Endothelial cell of umbilical vein (primary cell): ENCODE results near the gene CNOT6. TPM values are rescaled to one million over a fixed set of nuclear protein-coding genes. Genes with fewer than 3 reads are reported as not detected.
A peak's percentile ranks its signal among the peaks of the same experiment; 100 is the strongest.

Source experiments
- BruUV-seq: library from RNA; stranded (reverse); fragments of 400-500 nt; replicated peaks from 2 replicates; lab custom pipeline; 2021; lab: Mats Ljungman, UMichigan
- CTCF ChIA-PET: fragments of 300-600, 350-600 bp; sonication (Branson Sonifier 250); formaldehyde crosslinking; loops from one replicate; lab custom pipeline; 2021; ENCODE audit warnings: antibody characterized with exemption, inconsistent platforms; lab: Charles Lee
- POLR2A ChIA-PET: fragments of 300-600, 350-600 bp; sonication (Branson Sonifier 250); formaldehyde crosslinking; loops from one replicate; lab custom pipeline; 2021; ENCODE audit warnings: antibody characterized with exemption, inconsistent platforms; lab: Charles Lee
- DNase-seq: peaks from one replicate; pipeline ENCODE4 v3.0.0-alpha.2; 2011; ENCODE audit warnings: low read depth, low spot score
- FAIRE-seq: peaks from 2 replicates; lab custom pipeline; 2011; peaks lifted over from hg19 to GRCh38; lab: Jason Lieb, UNC
- H2AFZ ChIP-seq: 2 replicates; pipeline ENCODE4 v1.6.0; 2012; ENCODE audit warnings: low read depth, low read length, control low read depth, inconsistent platforms
- H3K27ac ChIP-seq: 2 replicates; pipeline ENCODE4 v1.5.1; 2011; ENCODE audit warnings: low read depth, mild to moderate bottlenecking, control low read depth, low read length, moderate library complexity; ENCODE audit not compliant: insufficient read depth
- H3K27me3 ChIP-seq, 2 experiments: 2 replicates each; pipeline versions ENCODE4 v1.6.0 to v1.6.1; 2011; ENCODE audit warnings: low read length in 2 of 2, mixed read lengths in 1 of 2; ENCODE audit not compliant: control insufficient read depth in 2 of 2, insufficient read depth in 2 of 2
- H3K36me3 ChIP-seq, 2 experiments: 2 replicates in 1 of 2; 3 replicates in 1 of 2; pipeline ENCODE4 v1.5.1; 2011; ENCODE audit warnings: low read length in 2 of 2, mild to moderate bottlenecking in 1 of 2, moderate library complexity in 1 of 2; ENCODE audit not compliant: control insufficient read depth in 2 of 2, insufficient read depth in 2 of 2; ENCODE audit errors: extremely low read depth in 1 of 2
- H3K4me1 ChIP-seq: 3 replicates; pipeline ENCODE4 v1.5.1; 2011; ENCODE audit warnings: mild to moderate bottlenecking, low read length; ENCODE audit not compliant: control insufficient read depth, insufficient read depth; ENCODE audit errors: extremely low read depth
- H3K4me2 ChIP-seq: 2 replicates; pipeline ENCODE4 v1.6.1; 2011; ENCODE audit warnings: low read length, control low read depth, mixed read lengths; ENCODE audit not compliant: insufficient read depth
- H3K4me3 ChIP-seq, 3 experiments: fragments of 200-600 bp in 1 of 3; sonication (generic), shearing (Covaris generic) in 1 of 3; replicated peaks in 1 of 3; 2 replicates each; pipeline ENCODE4 v1.5.1; 2011 to 2016; ENCODE audit warnings: control low read depth in 3 of 3, low read length in 3 of 3, mild to moderate bottlenecking in 2 of 3, inconsistent platforms in 1 of 3, low read depth in 1 of 3, moderate library complexity in 1 of 3; ENCODE audit not compliant: insufficient read depth in 1 of 3
- H3K79me2 ChIP-seq: 2 replicates; pipeline ENCODE4 v1.6.0; 2012; ENCODE audit warnings: low read length, inconsistent platforms; ENCODE audit not compliant: control insufficient read depth, insufficient read depth
- H3K9ac ChIP-seq: replicated peaks from 2 replicates; pipeline ENCODE3; 2011; ENCODE audit warnings: low read length, control low read depth; ENCODE audit not compliant: insufficient read depth; ENCODE audit errors: extremely low read depth
- H3K9me1 ChIP-seq: replicated peaks from 3 replicates; pipeline ENCODE4 v1.6.0; 2011; ENCODE audit warnings: mild to moderate bottlenecking, low read length; ENCODE audit not compliant: control insufficient read depth, insufficient read depth; ENCODE audit errors: extremely low read depth
- H3K9me3 ChIP-seq: replicated peaks from 2 replicates; pipeline ENCODE4 v1.5.1; 2012; ENCODE audit warnings: low read length, inconsistent platforms; ENCODE audit not compliant: control insufficient read depth, insufficient read depth
- H4K20me1 ChIP-seq: replicated peaks from 2 replicates; pipeline ENCODE3; 2011; ENCODE audit warnings: mild to moderate bottlenecking, low read length; ENCODE audit not compliant: control insufficient read depth, insufficient read depth; ENCODE audit errors: extremely low read depth
- CTCF ChIP-seq, 2 donors: IDR thresholded peaks; 1 replicate in 1 of 2; 2 replicates in 1 of 2; pipeline ENCODE4 v1.5.1; 2011; ENCODE audit warnings: low read length in 2 of 2, mild to moderate bottlenecking in 2 of 2, moderate library complexity in 2 of 2, control low read depth in 1 of 2, inconsistent platforms in 1 of 2, low read depth in 1 of 2; ENCODE audit not compliant: insufficient read depth in 1 of 2; ENCODE audit errors: extremely low read depth in 1 of 2
- EZH2 ChIP-seq: IDR thresholded peaks from 2 replicates; pipeline ENCODE4 v1.6.1; 2012; ENCODE audit warnings: borderline replicate concordance, low read depth, mild to moderate bottlenecking, moderate library complexity, low read length, inconsistent platforms; ENCODE audit not compliant: severe bottlenecking
- FOS ChIP-seq: IDR thresholded peaks from 2 replicates; pipeline ENCODE4 v1.6.1; 2011; ENCODE audit warnings: mild to moderate bottlenecking, low read length, moderate library complexity, borderline replicate concordance; ENCODE audit not compliant: insufficient read depth
- GATA2 ChIP-seq: IDR thresholded peaks from 2 replicates; pipeline ENCODE4 v1.7.0; 2011; ENCODE audit warnings: low read depth, mild to moderate bottlenecking, moderate library complexity, mixed read lengths, low read length; ENCODE audit not compliant: insufficient read length, insufficient read depth
- JUN ChIP-seq: IDR thresholded peaks from 2 replicates; pipeline ENCODE4 v1.6.1; 2011; ENCODE audit warnings: borderline replicate concordance, low read depth; ENCODE audit not compliant: insufficient read length, insufficient read depth
- MAX ChIP-seq: IDR thresholded peaks from 2 replicates; pipeline ENCODE4 v1.6.1; 2011; ENCODE audit not compliant: insufficient read depth, insufficient read length
- MYC ChIP-seq: IDR thresholded peaks from one replicate; pipeline ENCODE4 v1.6.1; 2011; ENCODE audit warnings: mild to moderate bottlenecking, low read depth, low read length
- POLR2A ChIP-seq: IDR thresholded peaks from 2 replicates; pipeline ENCODE4 v1.6.1; 2012; ENCODE audit warnings: low read depth, mild to moderate bottlenecking, control low read depth, low read length
- POLR2AphosphoS5 ChIP-seq: IDR thresholded peaks from 2 replicates; pipeline ENCODE4 v1.6.1; 2012; ENCODE audit warnings: low read depth, mild to moderate bottlenecking, control low read depth, low read length, moderate library complexity; ENCODE audit not compliant: insufficient read depth
- dilution Hi-C: fragments of 300-500 bp; cut with MboI; formaldehyde crosslinking; loops from one replicate; pipeline ENCODE4 v1.15.0; 2019; ENCODE audit warnings: low sequenced_read_pairs; ENCODE audit not compliant: extremely low pct_ligation_motif_present
- intact Hi-C: fragments of 100-400 bp; cut with micrococcal nuclease; formaldehyde crosslinking; loops from one replicate; pipeline ENCODE4 v1.10.0; 2022
- polyA plus RNA-seq, 4 experiments: library from polyadenylated mRNA; depleted of rRNA in 3 of 4; stranded (reverse) in 3 of 4; unstranded in 1 of 4; fragments of >200 nt; gene quantifications; 2 replicates each; pipeline versions ENCODE4 v1.2.1 to v1.2.3, GENCODE V29; 2011 to 2012; ENCODE audit warnings: missing spikeins in 1 of 4
- total RNA-seq: library from RNA; stranded (reverse); gene quantifications from 2 replicates; pipeline ENCODE4 v1.2.3, GENCODE V29; 2021

Gene CNOT6
- total and polyA plus RNA-seq, 2 donors (not counting 3 experiments of a cell fraction or from before 2014, with no cell fraction given) = 9.2 to 33.8 TPM

GRCh38 chr5:180532268-180532667, 38.1 kb downstream of the CNOT6 start:
- ChIA-PET CTCF (no interaction called here), POLR2A (no interaction called here)
- TF ChIP-seq CTCF (IDR thresholded peaks at IDR 0.05; ENCODE audit: extremely low read depth in 1 of 2, insufficient read depth in 1 of 2, low read depth in 1 of 2, low read length in 2 of 2) (no peak), FOS (no peak), MYC (no peak), MAX (no peak), EZH2 (no peak), POLR2A (no peak), GATA2 (no peak), JUN (no peak), POLR2AphosphoS5 (no peak)
- no peaks in the 10 kb centered on the region for H3K9me3 ChIP-seq
- no peaks in the 10 kb centered on the region for H3K36me3 ChIP-seq
- FAIRE-seq = no peak
- no peaks in the 10 kb centered on the region for H3K27me3 ChIP-seq
- H3K4me3 ChIP-seq = no peak overlapping the region
- no peaks in the 10 kb centered on the region for H3K9me1 ChIP-seq
- H2AFZ ChIP-seq = no peak overlapping the region
- H3K79me2 ChIP-seq = peaks cover 40% of the 10 kb centered on the region
- H4K20me1 ChIP-seq = peaks cover 6% of the 10 kb centered on the region
- dilution Hi-C loops (no loop called here), intact Hi-C loops (no loop called here)
- no peak overlapping the region for H3K4me2 ChIP-seq
- no peak overlapping the region for H3K27ac ChIP-seq
- TSS peak; percentile 6 for BruUV-seq
- no peak for DNase-seq
- no peaks in the 10 kb centered on the region for H3K4me1 ChIP-seq
- no peak overlapping the region for H3K9ac ChIP-seq
